ENCODE measurements around the gene OR51E2.

DNA sequence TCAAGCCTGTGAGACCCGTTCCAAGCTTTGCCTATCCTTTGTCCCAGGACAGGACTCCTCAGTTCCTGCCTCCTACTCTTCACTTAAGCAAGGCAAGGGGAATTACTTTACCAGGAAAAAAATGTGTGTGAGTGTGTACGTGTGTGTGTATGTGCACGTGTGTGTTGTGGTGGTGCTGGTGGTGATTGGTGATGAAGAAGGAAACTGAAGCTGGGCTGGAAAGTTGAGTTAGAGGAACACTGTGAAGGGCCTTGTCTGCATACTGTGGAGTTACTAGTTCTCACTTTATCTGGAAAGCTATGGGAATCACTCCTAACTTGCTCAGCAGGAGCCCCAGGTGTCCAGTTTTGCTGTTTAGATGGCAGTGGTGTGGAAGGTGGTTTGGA is 60.0 kb downstream of the OR51E2 start:
- TF ChIP-seq, protein P1, sequence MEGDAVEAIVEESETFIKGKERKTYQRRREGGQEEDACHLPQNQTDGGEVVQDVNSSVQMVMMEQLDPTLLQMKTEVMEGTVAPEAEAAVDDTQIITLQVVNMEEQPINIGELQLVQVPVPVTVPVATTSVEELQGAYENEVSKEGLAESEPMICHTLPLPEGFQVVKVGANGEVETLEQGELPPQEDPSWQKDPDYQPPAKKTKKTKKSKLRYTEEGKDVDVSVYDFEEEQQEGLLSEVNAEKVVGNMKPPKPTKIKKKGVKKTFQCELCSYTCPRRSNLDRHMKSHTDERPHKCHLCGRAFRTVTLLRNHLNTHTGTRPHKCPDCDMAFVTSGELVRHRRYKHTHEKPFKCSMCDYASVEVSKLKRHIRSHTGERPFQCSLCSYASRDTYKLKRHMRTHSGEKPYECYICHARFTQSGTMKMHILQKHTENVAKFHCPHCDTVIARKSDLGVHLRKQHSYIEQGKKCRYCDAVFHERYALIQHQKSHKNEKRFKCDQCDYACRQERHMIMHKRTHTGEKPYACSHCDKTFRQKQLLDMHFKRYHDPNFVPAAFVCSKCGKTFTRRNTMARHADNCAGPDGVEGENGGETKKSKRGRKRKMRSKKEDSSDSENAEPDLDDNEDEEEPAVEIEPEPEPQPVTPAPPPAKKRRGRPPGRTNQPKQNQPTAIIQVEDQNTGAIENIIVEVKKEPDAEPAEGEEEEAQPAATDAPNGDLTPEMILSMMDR (conservative IDR thresholded peaks at IDR 0.05; ENCODE audit: low read length) = no peak
- TF ChIP-seq EZH2phosphoT487 (IDR thresholded peaks at IDR 0.05; ENCODE audit: borderline replicate concordance) = no peak

Measured in Loucy (cell line).